Left lung (tissue), 10 donors: ENCODE data around the gene ACTL6B. TPM values are rescaled to one million over a fixed set of nuclear protein-coding genes. Genes with fewer than 3 reads are reported as not detected.

ENCODE experiments used
- ATAC-seq: fragments of 200-7000 bp; cut with Tn5 transposase; one replicate; pipeline ENCODE4 v1.9.1; 2020; ENCODE audit warnings: moderate library complexity
- DNase-seq, 4 donors: peaks; one replicate each; pipeline ENCODE4 v3.0.0-alpha.2; 2013 to 2020
- H3K27ac ChIP-seq, 2 donors: fragments of 200-600 bp; sonication (generic) in 1 of 2; one replicate each; pipeline versions ENCODE4 v1.5.0 to v1.8.0; 2020 to 2021
- H3K27me3 ChIP-seq, 2 donors: fragments of 200-600 bp; sonication (generic) in 1 of 2; one replicate each; pipeline versions ENCODE4 v1.5.0 to v1.8.0; 2020 to 2021
- H3K36me3 ChIP-seq, 2 donors: fragments of 200-600 bp; sonication (generic) in 1 of 2; one replicate each; pipeline versions ENCODE4 v1.5.0 to v1.8.0; 2020 to 2021
- H3K4me1 ChIP-seq, 2 donors: fragments of 200-600 bp; one replicate each; pipeline ENCODE4 v1.8.0; 2021
- H3K4me3 ChIP-seq, 2 donors: fragments of 200-600 bp; sonication (generic) in 1 of 2; one replicate each; pipeline versions ENCODE4 v1.5.0 to v1.8.0; 2020 to 2021; ENCODE audit warnings: mild to moderate bottlenecking in 1 of 2
- H3K9me3 ChIP-seq, 2 donors: fragments of 200-600 bp; sonication (generic) in 1 of 2; one replicate each; pipeline versions ENCODE4 v1.5.0 to v1.8.0; 2020 to 2021
- CTCF ChIP-seq, 2 donors: fragments of 200-600 bp; sonication (generic) in 1 of 2; IDR thresholded peaks; one replicate each; pipeline versions ENCODE4 v1.5.0 to v1.8.0; 2021; ENCODE audit warnings: antibody characterized with exemption in 2 of 2
- intact Hi-C, 2 donors: fragments of 100-400 bp; cut with DNase I; formaldehyde crosslinking; loops; one replicate each; pipeline versions ENCODE4 v1.11.2 to v1.14.2; 2022
- polyA plus RNA-seq, 6 donors: library from polyadenylated mRNA; unstranded; fragments of 120-200 nt; gene quantifications; one replicate each; pipeline ENCODE4 v1.2.1, GENCODE V29; 2013; ENCODE audit not compliant: insufficient read length in 6 of 6
- total RNA-seq, 2 donors: library from RNA; stranded (reverse); fragmentation: NEBNext Ultra II Directional; extraction: Animal tissue kit (Norgen Biotek cat#: 25700); gene quantifications; one replicate each; pipeline ENCODE4 v1.2.1, GENCODE V29; 2021
- donor health status: DM: no; HTN: yes; CAD: no.
- donor health status: DM: no; HTN: no; CAD: no.

ACTL6B gene
- total and polyA plus RNA-seq, 8 donors: 0.17 to 0.20 TPM; not detected in 6

GRCh38 chr7:100677308-100678267 lies 21.3 kb upstream of the ACTL6B start:
- Histone ChIP-seq H3K4me3 (no peak overlapping the region), H3K36me3 (peaks cover 0 to 64% of the 10 kb centered on the region in 2 donors), H3K27me3 (no peaks in the 10 kb centered on the region), H3K9me3 (no peaks in the 10 kb centered on the region), H3K27ac (peak overlapping the region in 1 of 2 donors; percentile 98), H3K4me1 (peaks cover 5 to 55% of the 10 kb centered on the region in 2 donors)
- intact Hi-C loops: no loop called here
- ATAC-seq (no peak), DNase-seq (peak in 1 of 4 donors; percentile 79)
- TF ChIP-seq CTCF (IDR thresholded peaks at IDR 0.05): no peak

- H3K9me3 ChIP-seq: no peaks in the 10 kb centered on the region
- no peak for ATAC-seq
- H3K4me1 ChIP-seq: peaks cover 5 to 57% of the 10 kb centered on the region in 2 donors
- peaks cover 0 to 55% of the 10 kb centered on the region in 2 donors for H3K36me3 ChIP-seq
- intact Hi-C loops: no loop called here
- no peak for DNase-seq
- TF ChIP-seq CTCF (IDR thresholded peaks at IDR 0.05): no peak
- no peaks in the 10 kb centered on the region for H3K27me3 ChIP-seq
- H3K27ac ChIP-seq: peak overlapping the region; percentile 96 to 98
- peak overlapping the region in 1 of 2 donors; percentile 95 for H3K4me3 ChIP-seq
Measured at GRCh38 chr7:100676501-100677306, 20.5 kb upstream of the ACTL6B start.

GRCh38 chr7:100675581-100676350 lies 19.5 kb upstream of the ACTL6B start:
- Histone ChIP-seq H3K9me3 (no peaks in the 10 kb centered on the region), H3K27me3 (no peaks in the 10 kb centered on the region), H3K4me1 (peaks cover 5 to 56% of the 10 kb centered on the region in 2 donors), H3K27ac (peak overlapping the region; percentile 96 to 98), H3K36me3 (peaks cover 0 to 46% of the 10 kb centered on the region in 2 donors), H3K4me3 (peak overlapping the region; percentile 91 to 95)
- intact Hi-C loops: no loop called here
- ATAC-seq (peak; percentile 31), DNase-seq (peak; percentile 55 to 96 (median 87))
- TF ChIP-seq CTCF (IDR thresholded peaks at IDR 0.05): no peak

- ATAC-seq: no peak
- intact Hi-C loops: no loop called here
- Histone ChIP-seq H3K9me3 (no peaks in the 10 kb centered on the region), H3K27ac (peak overlapping the region; percentile 96 to 98), H3K4me3 (peak overlapping the region; percentile 91 to 95), H3K36me3 (peaks cover 0 to 39% of the 10 kb centered on the region in 2 donors), H3K4me1 (peaks cover 5 to 50% of the 10 kb centered on the region in 2 donors), H3K27me3 (no peaks in the 10 kb centered on the region)
- peak in 1 of 4 donors; percentile 90 for DNase-seq
- no peak for TF ChIP-seq CTCF (IDR thresholded peaks at IDR 0.05)
Measured at GRCh38 chr7:100675105-100675451, 18.8 kb upstream of the ACTL6B start.
